IMR-90 (cell line): ENCODE results near the gene ENOX1. TPM values are rescaled to one million over a fixed set of nuclear protein-coding genes. Genes with fewer than 3 reads are reported as not detected.
A peak's percentile ranks its signal among the peaks of the same experiment; 100 is the strongest.

Source experiments
- ATAC-seq: fragments of 200-7000 bp; cut with Tn5 transposase; 2 replicates; pipeline ENCODE4 v1.9.1; 2020; ENCODE audit warnings: low read depth, mild to moderate bottlenecking, moderate library complexity
- BruUV-seq: library from RNA; stranded (reverse); fragments of 400-500 nt; replicated peaks from 2 replicates; lab custom pipeline; 2021; lab: Mats Ljungman, UMichigan
- CTCF ChIA-PET: fragments of 300-600 bp; formaldehyde crosslinking; extraction: SDS; loops from one replicate; lab custom pipeline; 2021; ENCODE audit warnings: antibody characterized with exemption; lab: Yijun Ruan, JAX
- POLR2A ChIA-PET: fragments of 300-600 bp; sonication (Branson Sonifier 250); formaldehyde crosslinking; loops from one replicate; lab custom pipeline; 2022; ENCODE audit warnings: antibody characterized with exemption; ENCODE audit not compliant: unreplicated experiment; lab: Charles Lee
- DNase-seq: peaks from one replicate; pipeline ENCODE4 v3.0.0; 2013
- H2AFZ ChIP-seq: replicated peaks from 2 replicates; pipeline ENCODE3; 2013; ENCODE audit warnings: low read length, mild to moderate bottlenecking; ENCODE audit not compliant: poor library complexity
- H2AK5ac ChIP-seq: 2 replicates; pipeline ENCODE4 v1.6.1; 2013; ENCODE audit warnings: low read depth, low read length, inconsistent platforms
- H2AK9ac ChIP-seq: replicated peaks from 2 replicates; pipeline ENCODE3; 2013; ENCODE audit warnings: mild to moderate bottlenecking, low read depth, low read length, moderate library complexity; ENCODE audit not compliant: poor library complexity
- H2BK120ac ChIP-seq: 2 replicates; pipeline ENCODE4 v1.6.1; 2013; ENCODE audit warnings: low read depth, low read length, inconsistent platforms
- H2BK15ac ChIP-seq: 3 replicates; pipeline ENCODE4 v1.6.1; 2013; ENCODE audit warnings: low read depth, low read length, inconsistent platforms
- H2BK20ac ChIP-seq: 2 replicates; pipeline ENCODE4 v1.6.1; 2013; ENCODE audit warnings: low read depth, mild to moderate bottlenecking, inconsistent platforms, low read length, moderate library complexity
- H2BK5ac ChIP-seq: 2 replicates; pipeline ENCODE4 v1.6.1; 2013; ENCODE audit warnings: mild to moderate bottlenecking, low read depth, low read length, inconsistent platforms; ENCODE audit not compliant: poor library complexity, severe bottlenecking
- H3K14ac ChIP-seq: replicated peaks from 2 replicates; pipeline ENCODE4 v1.6.1; 2013; ENCODE audit warnings: low read depth, low read length, inconsistent platforms
- H3K18ac ChIP-seq: 2 replicates; pipeline ENCODE4 v1.6.1; 2013; ENCODE audit warnings: low read depth, low read length, control low read depth
- H3K23ac ChIP-seq: 2 replicates; pipeline ENCODE4 v1.6.1; 2013; ENCODE audit warnings: low read depth, low read length, inconsistent platforms
- H3K27ac ChIP-seq: 2 replicates; pipeline ENCODE4 v1.5.1; 2013; ENCODE audit warnings: mild to moderate bottlenecking, control low read depth, low read length; ENCODE audit not compliant: insufficient read depth
- H3K27me3 ChIP-seq: 2 replicates; pipeline ENCODE4 v1.6.1; 2013; ENCODE audit warnings: low read length; ENCODE audit not compliant: control insufficient read depth, insufficient read depth
- H3K36me3 ChIP-seq: 2 replicates; pipeline ENCODE4 v1.6.1; 2013; ENCODE audit warnings: low read length, mixed read lengths; ENCODE audit not compliant: control insufficient read depth, insufficient read depth
- H3K4ac ChIP-seq: 2 replicates; pipeline ENCODE4 v1.6.1; 2013; ENCODE audit warnings: low read depth, low read length, inconsistent platforms
- H3K4me1 ChIP-seq: 2 replicates; pipeline ENCODE4 v1.6.1; 2013; ENCODE audit warnings: low read length, mixed read lengths; ENCODE audit not compliant: control insufficient read depth, insufficient read depth
- H3K4me2 ChIP-seq: 2 replicates; pipeline ENCODE4 v1.6.1; 2013; ENCODE audit warnings: low read depth, mild to moderate bottlenecking, control low read depth, low read length, moderate library complexity
- H3K4me3 ChIP-seq: 2 replicates; pipeline ENCODE4 v1.5.1; 2013; ENCODE audit warnings: low read depth, mild to moderate bottlenecking, control low read depth, low read length, moderate library complexity; ENCODE audit not compliant: insufficient read depth
- H3K56ac ChIP-seq: 2 replicates; pipeline ENCODE4 v1.6.1; 2013; ENCODE audit warnings: low read length, inconsistent platforms; ENCODE audit not compliant: insufficient read depth; ENCODE audit errors: extremely low read depth
- H3K79me1 ChIP-seq, 2 experiments: 2 replicates each; pipeline ENCODE4 v1.6.1; 2013; ENCODE audit warnings: low read length in 2 of 2, inconsistent platforms in 1 of 2, low read depth in 1 of 2
- H3K9ac ChIP-seq: 2 replicates; pipeline ENCODE4 v1.6.1; 2013; ENCODE audit warnings: low read depth, low read length, control low read depth
- H3K9me1 ChIP-seq: 2 replicates; pipeline ENCODE4 v1.6.1; 2013; ENCODE audit warnings: low read length, inconsistent platforms; ENCODE audit not compliant: insufficient read depth
- H3K9me3 ChIP-seq: 2 replicates; pipeline ENCODE4 v1.6.1; 2013; ENCODE audit warnings: low read length; ENCODE audit not compliant: control insufficient read depth, insufficient read depth
- H4K20me1 ChIP-seq: 2 replicates; pipeline ENCODE4 v1.6.1; 2013; ENCODE audit warnings: low read length, inconsistent platforms; ENCODE audit not compliant: insufficient read depth
- H4K5ac ChIP-seq: 2 replicates; pipeline ENCODE4 v1.6.1; 2013; ENCODE audit warnings: mild to moderate bottlenecking, low read depth, low read length, control low read depth
- H4K8ac ChIP-seq, 2 experiments: 2 replicates each; pipeline ENCODE4 v1.6.1; 2013; ENCODE audit warnings: low read depth in 2 of 2, low read length in 2 of 2, control low read depth in 1 of 2, inconsistent platforms in 1 of 2
- H4K91ac ChIP-seq: 2 replicates; pipeline ENCODE4 v1.6.1; 2013; ENCODE audit warnings: low read depth, low read length, inconsistent platforms; ENCODE audit not compliant: insufficient read depth
- BHLHE40 ChIP-seq: fragments of 150-350 bp; IDR thresholded peaks from 2 replicates; pipeline ENCODE4 v1.6.1; 2016; ENCODE audit warnings: mild to moderate bottlenecking, low read depth, low read length
- CEBPB ChIP-seq: IDR thresholded peaks from 2 replicates; pipeline ENCODE4 v1.6.1; 2012; ENCODE audit warnings: low read depth, low read length, improper control_type of control experiment
- CHD1 ChIP-seq: IDR thresholded peaks from 2 replicates; pipeline ENCODE4 v1.6.1; 2012; ENCODE audit warnings: low read depth, low read length, improper control_type of control experiment
- CTCF ChIP-seq: conservative IDR thresholded peaks from 2 replicates; pipeline ENCODE4 v1.5.1; 2012; ENCODE audit warnings: mild to moderate bottlenecking, low read depth, low read length, improper control_type of control experiment
- FOS ChIP-seq: fragments of 150-350 bp; IDR thresholded peaks from 2 replicates; pipeline ENCODE4 v1.6.1; 2016; ENCODE audit warnings: low read depth, low read length
- MAFK ChIP-seq: IDR thresholded peaks from 2 replicates; pipeline ENCODE4 v1.6.1; 2012; ENCODE audit warnings: low read depth, low read length, improper control_type of control experiment
- MAZ ChIP-seq: IDR thresholded peaks from 2 replicates; pipeline ENCODE4 v1.6.1; 2012; ENCODE audit warnings: low read depth, mild to moderate bottlenecking, low read length, improper control_type of control experiment, moderate library complexity, borderline replicate concordance
- MXI1 ChIP-seq: IDR thresholded peaks from 2 replicates; pipeline ENCODE4 v1.6.1; 2012; ENCODE audit warnings: low read depth, mild to moderate bottlenecking, low read length, moderate library complexity, borderline replicate concordance
- NFE2L2 ChIP-seq: fragments of 150-350 bp; IDR thresholded peaks from 2 replicates; pipeline ENCODE4 v1.6.1; 2016; ENCODE audit warnings: low read depth, mild to moderate bottlenecking, low read length
- POLR2A ChIP-seq: IDR thresholded peaks from 2 replicates; pipeline ENCODE4 v1.6.1; 2012; ENCODE audit warnings: mild to moderate bottlenecking, low read depth, low read length
- RAD21 ChIP-seq: IDR thresholded peaks from 2 replicates; pipeline ENCODE4 v1.6.1; 2012; ENCODE audit warnings: low read length, improper control_type of control experiment
- RCOR1 ChIP-seq: IDR thresholded peaks from 2 replicates; pipeline ENCODE4 v1.6.1; 2012; ENCODE audit warnings: mild to moderate bottlenecking, low read length, improper control_type of control experiment; ENCODE audit not compliant: insufficient replicate concordance
- RFX5 ChIP-seq: IDR thresholded peaks from 2 replicates; pipeline ENCODE4 v1.8.0; 2012; ENCODE audit warnings: low read depth, mild to moderate bottlenecking, low read length, moderate library complexity
- SMC3 ChIP-seq: fragments of 150-350 bp; IDR thresholded peaks from 2 replicates; pipeline ENCODE4 v1.6.1; 2016; ENCODE audit warnings: low read depth, mild to moderate bottlenecking, antibody characterized with exemption, low read length, moderate library complexity
- USF2 ChIP-seq: fragments of 150-350 bp; IDR thresholded peaks from 2 replicates; pipeline ENCODE4 v1.6.1; 2017; ENCODE audit warnings: mild to moderate bottlenecking, antibody characterized with exemption, low read length, low read depth
- WGBS, 2 experiments: methylation state at CpG; one replicate each; pipeline versions ENCODE4 v1.1.5 to v1.1.7; 2013; ENCODE audit warnings: missing lambda C conversion rate in 2 of 2; ENCODE audit not compliant: insufficient read length in 1 of 2; ENCODE audit errors: extremely low coverage in 2 of 2; 5-methylcytosine and 5-hydroxymethylcytosine counted together
- dilution Hi-C: fragments of 300-500 bp; cut with HindIII; formaldehyde crosslinking; loops from one replicate; pipeline ENCODE4 v1.14.3; 2018; ENCODE audit warnings: low sequenced_read_pairs; ENCODE audit not compliant: unreplicated experiment
- in situ Hi-C: fragments of 300-500 bp; cut with MboI; formaldehyde crosslinking; loops from 3 replicates; pipeline ENCODE4 v1.14.3; 2019; ENCODE audit warnings: low sequenced_read_pairs, inconsistent platforms, mixed read lengths
- intact Hi-C: fragments of 100-400 bp; cut with micrococcal nuclease; formaldehyde crosslinking; loops from 2 replicates; pipeline ENCODE4 v1.10.0; 2022
- polyA plus RNA-seq, 3 experiments: library from polyadenylated mRNA; depleted of rRNA; stranded (reverse); fragments of >200 nt; gene quantifications; 2 replicates each; pipeline ENCODE4 v1.2.3, GENCODE V29; 2012; ENCODE audit warnings: low replicate concordance in 1 of 3
- total RNA-seq: library from RNA; depleted of rRNA; stranded (reverse); fragments of >200 nt; gene quantifications from 2 replicates; pipeline ENCODE4 v1.2.3, GENCODE V29; 2012
- TF ChIP-seq, protein P1 (sequence below): fragments of 150-350 bp; IDR thresholded peaks from 2 replicates; pipeline ENCODE4 v1.6.1; 2016; ENCODE audit warnings: low read depth, mild to moderate bottlenecking, low read length, moderate library complexity, borderline replicate concordance

Gene ENOX1
- total and polyA plus RNA-seq, 2 of the 4 experiments (the other 2 are of a cell fraction): 0.99 to 1.3 TPM

DNA sequence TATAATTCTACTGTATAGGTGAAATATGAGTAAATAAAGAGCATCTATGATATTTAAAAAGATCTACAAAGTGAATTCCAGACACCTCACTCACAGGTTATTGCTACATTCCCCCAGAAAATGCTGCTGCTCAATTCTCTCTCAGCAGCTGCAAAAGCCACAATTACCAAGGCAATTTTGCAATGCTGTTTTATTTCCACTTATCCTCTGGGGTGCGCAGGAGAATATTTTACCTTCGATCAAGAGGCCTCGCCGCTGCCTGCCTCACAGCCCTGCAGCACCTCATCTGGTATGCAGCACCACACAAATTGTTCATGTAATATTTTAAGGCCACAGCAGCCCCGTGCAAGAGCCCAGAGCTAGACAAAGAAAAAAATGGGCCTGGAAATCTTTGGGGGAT is 430.2 kb downstream of the ENOX1 start:
- dilution Hi-C loops (no loop called here), intact Hi-C loops (no loop called here), in situ Hi-C loops (no loop called here)
- BruUV-seq: no TSS peak
- Histone ChIP-seq H4K8ac (no peak overlapping the region), H4K20me1 (no peaks in the 10 kb centered on the region), H3K23ac (no peak overlapping the region), H3K14ac (no peak overlapping the region), H2AFZ (no peak overlapping the region), H3K56ac (no peak overlapping the region), H2AK5ac (no peak overlapping the region), H3K79me1 (no peaks in the 10 kb centered on the region), H3K27me3 (no peaks in the 10 kb centered on the region), H3K27ac (no peak overlapping the region), H2BK15ac (no peak overlapping the region), H3K36me3 (no peaks in the 10 kb centered on the region), H3K4me3 (no peak overlapping the region), H3K4ac (no peak overlapping the region), H2BK20ac (no peak overlapping the region), H3K4me2 (no peak overlapping the region), H3K4me1 (peaks cover 2% of the 10 kb centered on the region; the same call in 1 of the 2 replicates), H4K91ac (no peak overlapping the region), H3K9me1 (no peaks in the 10 kb centered on the region), H2BK5ac (no peak overlapping the region), H3K9me3 (no peaks in the 10 kb centered on the region), H2BK120ac (no peak overlapping the region), H3K9ac (no peak overlapping the region), H3K18ac (no peak overlapping the region), H2AK9ac (no peak overlapping the region), H4K5ac (no peak overlapping the region)
- ATAC-seq (no peak), DNase-seq (peak; percentile 10)
- ChIA-PET CTCF (no interaction called here), POLR2A (no interaction called here)
- no peak for TF ChIP-seq MXI1
- TF ChIP-seq CHD1: no peak
- no peak for TF ChIP-seq MAZ
- TF ChIP-seq RCOR1: no peak
- no peak for TF ChIP-seq POLR2A
- TF ChIP-seq BHLHE40: no peak
- no peak for TF ChIP-seq CEBPB
- TF ChIP-seq USF2: no peak
- no peak for TF ChIP-seq RAD21
- TF ChIP-seq FOS: no peak
- TF ChIP-seq, protein P1, sequence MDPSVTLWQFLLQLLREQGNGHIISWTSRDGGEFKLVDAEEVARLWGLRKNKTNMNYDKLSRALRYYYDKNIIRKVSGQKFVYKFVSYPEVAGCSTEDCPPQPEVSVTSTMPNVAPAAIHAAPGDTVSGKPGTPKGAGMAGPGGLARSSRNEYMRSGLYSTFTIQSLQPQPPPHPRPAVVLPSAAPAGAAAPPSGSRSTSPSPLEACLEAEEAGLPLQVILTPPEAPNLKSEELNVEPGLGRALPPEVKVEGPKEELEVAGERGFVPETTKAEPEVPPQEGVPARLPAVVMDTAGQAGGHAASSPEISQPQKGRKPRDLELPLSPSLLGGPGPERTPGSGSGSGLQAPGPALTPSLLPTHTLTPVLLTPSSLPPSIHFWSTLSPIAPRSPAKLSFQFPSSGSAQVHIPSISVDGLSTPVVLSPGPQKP: no peak
- no peak for TF ChIP-seq SMC3
- TF ChIP-seq CTCF: no peak
- no peak for TF ChIP-seq NFE2L2
- TF ChIP-seq MAFK: no peak
- TF ChIP-seq RFX5: no peak
- no CpG with 5 or more reads among the region's 5 CpGs for WGBS, 2 experiments
